ENCODE results near the gene HDAC4. TPM values are rescaled to one million over a fixed set of nuclear protein-coding genes. Genes with fewer than 3 reads are reported as not detected.

Gene HDAC4
- total and polyA plus RNA-seq, 2 donors from 2014 or later: 2.2 to 56.8 TPM

DNA sequence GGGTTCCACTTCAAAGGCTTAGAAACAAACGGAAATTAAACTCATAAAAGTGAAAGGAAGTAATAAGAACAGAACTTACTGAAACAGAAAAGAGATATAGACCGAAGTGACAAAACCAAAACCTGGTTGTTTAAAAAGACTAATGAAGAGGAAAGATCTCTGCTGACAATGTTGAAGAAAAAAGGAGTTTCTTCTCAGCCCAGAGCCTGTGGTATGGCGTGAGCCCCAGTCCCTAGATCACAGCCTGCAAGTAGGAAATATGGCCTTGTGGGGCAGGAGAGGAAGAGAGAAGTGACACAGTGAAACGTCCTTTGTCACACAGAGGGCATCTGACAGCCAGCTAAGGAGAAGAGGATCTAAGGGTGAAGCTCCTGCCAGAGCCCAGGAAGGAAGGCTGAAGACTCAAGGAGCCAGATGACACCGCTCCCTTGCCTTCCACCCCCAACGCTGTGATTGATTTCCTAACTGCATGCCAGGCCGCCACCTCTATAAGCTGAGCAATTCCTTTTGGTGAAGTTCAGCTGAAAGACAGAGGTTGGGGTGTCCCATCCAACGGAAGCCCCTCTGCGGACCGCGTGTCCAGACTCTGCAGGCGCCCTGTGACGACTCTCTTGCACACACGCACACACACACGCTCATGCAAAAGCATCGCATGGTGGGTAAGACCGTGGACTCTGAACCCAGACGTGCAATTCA, 141.1 kb downstream of the HDAC4 start:
- Histone ChIP-seq H3K9ac (ENCODE audit: low read length in 3 of 3) (no peak overlapping the region), H3K27ac (ENCODE audit: low read depth in 2 of 2, low read length in 2 of 2) (no peak overlapping the region), H3K27me3 (ENCODE audit: control insufficient read depth, insufficient read depth, low read length) (no peaks in the 10 kb centered on the region), H3K36me3 (ENCODE audit: control insufficient read depth in 2 of 3, insufficient read depth in 3 of 3, low read length in 3 of 3) (no peaks in the 10 kb centered on the region), H3K4me3 (ENCODE audit: low read length in 3 of 3) (no peak overlapping the region), H3K9me3 (ENCODE audit: control insufficient read depth in 2 of 3, insufficient read depth in 1 of 3, low read length in 3 of 3) (peaks cover 0 to 5% (median 0%) of the 10 kb centered on the region in 3 donors), H3K4me1 (ENCODE audit: control insufficient read depth in 2 of 3, insufficient read depth in 2 of 3, low read depth in 1 of 3, low read length in 3 of 3) (peaks cover 0 to 7% (median 0%) of the 10 kb centered on the region in 3 donors)
- DNase-seq (peak in 3 of 5 donors; percentile 61 to 77 (median 63)), FAIRE-seq (no peak)
- TF ChIP-seq, protein P1, sequence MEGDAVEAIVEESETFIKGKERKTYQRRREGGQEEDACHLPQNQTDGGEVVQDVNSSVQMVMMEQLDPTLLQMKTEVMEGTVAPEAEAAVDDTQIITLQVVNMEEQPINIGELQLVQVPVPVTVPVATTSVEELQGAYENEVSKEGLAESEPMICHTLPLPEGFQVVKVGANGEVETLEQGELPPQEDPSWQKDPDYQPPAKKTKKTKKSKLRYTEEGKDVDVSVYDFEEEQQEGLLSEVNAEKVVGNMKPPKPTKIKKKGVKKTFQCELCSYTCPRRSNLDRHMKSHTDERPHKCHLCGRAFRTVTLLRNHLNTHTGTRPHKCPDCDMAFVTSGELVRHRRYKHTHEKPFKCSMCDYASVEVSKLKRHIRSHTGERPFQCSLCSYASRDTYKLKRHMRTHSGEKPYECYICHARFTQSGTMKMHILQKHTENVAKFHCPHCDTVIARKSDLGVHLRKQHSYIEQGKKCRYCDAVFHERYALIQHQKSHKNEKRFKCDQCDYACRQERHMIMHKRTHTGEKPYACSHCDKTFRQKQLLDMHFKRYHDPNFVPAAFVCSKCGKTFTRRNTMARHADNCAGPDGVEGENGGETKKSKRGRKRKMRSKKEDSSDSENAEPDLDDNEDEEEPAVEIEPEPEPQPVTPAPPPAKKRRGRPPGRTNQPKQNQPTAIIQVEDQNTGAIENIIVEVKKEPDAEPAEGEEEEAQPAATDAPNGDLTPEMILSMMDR (IDR thresholded peaks at IDR 0.05; ENCODE audit: borderline replicate concordance, extremely low read depth, insufficient read depth): no peak
- intact Hi-C loops (cut with DNase I): no loop called here

DNA sequence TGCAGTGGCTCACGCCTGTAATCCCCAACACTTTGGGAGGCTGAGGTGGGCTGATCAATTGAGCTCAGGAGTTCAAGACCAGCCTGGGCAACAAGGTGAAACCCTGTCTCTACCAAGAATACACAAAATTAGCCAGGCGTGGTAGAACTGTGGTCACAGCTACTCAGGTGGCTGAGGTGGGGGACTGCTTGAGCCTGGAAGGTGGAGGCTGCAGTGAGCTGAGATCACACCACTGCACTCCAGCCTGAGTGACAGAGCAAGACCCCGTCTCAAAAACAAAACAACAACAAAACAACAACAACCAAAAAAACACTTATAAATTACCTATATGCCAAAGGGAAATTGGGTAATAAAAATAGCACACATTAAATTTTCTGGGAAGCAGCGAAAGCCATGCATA, 141.6 kb downstream of the HDAC4 start:
- no peaks in the 10 kb centered on the region for H3K36me3 ChIP-seq (ENCODE audit: control insufficient read depth in 2 of 3, insufficient read depth in 3 of 3, low read length in 3 of 3)
- peak in 1 of 5 donors; percentile 46 for DNase-seq
- H3K9ac ChIP-seq (ENCODE audit: low read length in 3 of 3): no peak overlapping the region
- peaks cover 0 to 5% (median 0%) of the 10 kb centered on the region in 3 donors for H3K9me3 ChIP-seq (ENCODE audit: control insufficient read depth in 2 of 3, insufficient read depth in 1 of 3, low read length in 3 of 3)
- no peak for FAIRE-seq
- intact Hi-C loops (cut with DNase I): no loop called here
- no peak overlapping the region for H3K4me3 ChIP-seq (ENCODE audit: low read length in 3 of 3)
- no peaks in the 10 kb centered on the region for H3K27me3 ChIP-seq (ENCODE audit: control insufficient read depth, insufficient read depth, low read length)
- TF ChIP-seq, protein P1 (IDR thresholded peaks at IDR 0.05; ENCODE audit: borderline replicate concordance, extremely low read depth, insufficient read depth): no peak
- no peak overlapping the region for H3K27ac ChIP-seq (ENCODE audit: low read depth in 2 of 2, low read length in 2 of 2)
- H3K4me1 ChIP-seq (ENCODE audit: control insufficient read depth in 2 of 3, insufficient read depth in 2 of 3, low read depth in 1 of 3, low read length in 3 of 3): peaks cover 0 to 2% (median 0%) of the 10 kb centered on the region in 3 donors

DNA sequence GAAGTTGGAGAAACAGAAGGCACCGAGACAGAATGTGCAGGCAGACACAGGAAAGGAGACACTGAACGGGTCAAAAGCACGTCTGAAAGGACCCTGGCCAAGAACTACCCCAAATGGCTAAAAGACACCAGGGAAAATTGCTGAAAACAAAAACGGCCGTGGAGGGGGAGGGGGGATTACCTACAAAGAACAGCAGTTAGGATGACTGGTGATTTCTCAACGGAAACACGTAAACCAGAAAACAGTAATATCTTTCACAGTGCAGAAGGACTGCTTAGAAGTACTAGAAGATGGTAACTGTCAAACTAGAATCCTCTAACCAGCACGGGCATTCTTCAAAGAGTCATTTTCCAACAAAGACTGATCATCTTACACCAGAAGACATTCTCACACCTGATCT, 142.6 kb downstream of the HDAC4 start:
- FAIRE-seq: no peak
- no peak for DNase-seq
- H3K4me1 ChIP-seq (ENCODE audit: control insufficient read depth in 2 of 3, insufficient read depth in 2 of 3, low read depth in 1 of 3, low read length in 3 of 3): peaks cover 0 to 2% (median 0%) of the 10 kb centered on the region in 3 donors
- no peaks in the 10 kb centered on the region for H3K36me3 ChIP-seq (ENCODE audit: control insufficient read depth in 2 of 3, insufficient read depth in 3 of 3, low read length in 3 of 3)
- intact Hi-C loops (cut with DNase I): no loop called here
- TF ChIP-seq, protein P1 (IDR thresholded peaks at IDR 0.05; ENCODE audit: borderline replicate concordance, extremely low read depth, insufficient read depth): no peak
- H3K27ac ChIP-seq (ENCODE audit: low read depth in 2 of 2, low read length in 2 of 2): no peak overlapping the region
- H3K27me3 ChIP-seq (ENCODE audit: control insufficient read depth, insufficient read depth, low read length): no peaks in the 10 kb centered on the region
- H3K4me3 ChIP-seq (ENCODE audit: low read length in 3 of 3): no peak overlapping the region
- no peak overlapping the region for H3K9ac ChIP-seq (ENCODE audit: low read length in 3 of 3)
- H3K9me3 ChIP-seq (ENCODE audit: control insufficient read depth in 2 of 3, insufficient read depth in 1 of 3, low read length in 3 of 3): peaks cover 0 to 5% (median 0%) of the 10 kb centered on the region in 3 donors
